OCI-LY1 (cell line): ENCODE measurements around the gene NSD2.

Experiments used
- EZH2 ChIP-seq: fragments of 200-600 bp; sonication (generic), shearing (Covaris generic); IDR thresholded peaks from 2 replicates; pipeline ENCODE4 v1.8.0; 2017; ENCODE audit warnings: borderline replicate concordance, mixed run types, mild to moderate bottlenecking, antibody characterized with exemption, low read length, moderate library complexity, mixed read lengths
- TF ChIP-seq, protein P1 (sequence below): fragments of 200-600 bp; sonication (generic), shearing (Covaris generic); IDR thresholded peaks from 2 replicates; pipeline ENCODE4 v1.5.1; 2017; ENCODE audit warnings: mild to moderate bottlenecking, antibody characterized with exemption, low read length, moderate library complexity, mixed read lengths

DNA sequence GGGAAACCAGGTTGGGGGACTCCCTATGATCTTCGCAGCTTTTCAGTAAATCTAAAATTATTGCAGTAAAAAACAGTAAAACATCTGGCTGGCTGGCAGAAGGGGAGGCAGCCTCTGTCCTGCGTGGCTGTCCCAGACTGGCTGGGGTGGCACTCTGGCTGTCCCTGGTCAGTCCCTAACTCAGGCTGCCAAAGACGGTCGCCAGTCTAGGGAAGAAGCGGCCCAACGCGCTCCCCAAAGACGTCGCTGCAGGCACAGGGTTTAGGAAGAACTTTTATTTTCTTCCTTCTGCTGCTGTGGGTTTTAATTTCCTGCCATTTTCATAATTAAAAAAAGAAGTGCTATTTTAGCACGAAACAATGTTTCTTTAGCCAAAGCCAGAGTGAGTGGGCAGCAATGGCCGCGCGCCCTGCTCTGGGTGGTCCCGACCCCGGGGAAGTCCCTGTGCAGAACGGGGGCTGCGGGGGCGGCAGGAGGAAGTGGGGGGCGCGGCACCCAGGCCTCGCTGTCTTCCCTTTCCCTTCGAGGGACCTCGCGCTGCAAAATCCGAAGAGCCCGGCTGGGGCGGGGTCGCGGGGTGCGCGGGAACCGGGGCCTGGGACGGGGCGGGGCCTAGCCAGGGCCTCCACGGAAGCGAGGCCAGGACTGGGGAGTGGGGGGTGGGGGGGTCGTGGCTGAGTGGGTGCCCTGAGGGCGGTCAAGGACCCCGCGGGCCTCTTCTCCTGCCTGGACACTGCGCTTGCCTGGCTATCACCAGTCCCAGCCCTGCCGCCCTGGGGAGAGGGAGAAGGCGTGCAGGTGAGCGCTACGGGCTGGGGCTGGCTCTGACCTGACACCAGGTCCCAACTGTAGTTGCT is 8.9 kb upstream of the NSD2 start:
- TF ChIP-seq, protein P1, sequence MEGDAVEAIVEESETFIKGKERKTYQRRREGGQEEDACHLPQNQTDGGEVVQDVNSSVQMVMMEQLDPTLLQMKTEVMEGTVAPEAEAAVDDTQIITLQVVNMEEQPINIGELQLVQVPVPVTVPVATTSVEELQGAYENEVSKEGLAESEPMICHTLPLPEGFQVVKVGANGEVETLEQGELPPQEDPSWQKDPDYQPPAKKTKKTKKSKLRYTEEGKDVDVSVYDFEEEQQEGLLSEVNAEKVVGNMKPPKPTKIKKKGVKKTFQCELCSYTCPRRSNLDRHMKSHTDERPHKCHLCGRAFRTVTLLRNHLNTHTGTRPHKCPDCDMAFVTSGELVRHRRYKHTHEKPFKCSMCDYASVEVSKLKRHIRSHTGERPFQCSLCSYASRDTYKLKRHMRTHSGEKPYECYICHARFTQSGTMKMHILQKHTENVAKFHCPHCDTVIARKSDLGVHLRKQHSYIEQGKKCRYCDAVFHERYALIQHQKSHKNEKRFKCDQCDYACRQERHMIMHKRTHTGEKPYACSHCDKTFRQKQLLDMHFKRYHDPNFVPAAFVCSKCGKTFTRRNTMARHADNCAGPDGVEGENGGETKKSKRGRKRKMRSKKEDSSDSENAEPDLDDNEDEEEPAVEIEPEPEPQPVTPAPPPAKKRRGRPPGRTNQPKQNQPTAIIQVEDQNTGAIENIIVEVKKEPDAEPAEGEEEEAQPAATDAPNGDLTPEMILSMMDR: no peak
- TF ChIP-seq EZH2: no peak
